HG03575 (cell line): ENCODE results near the gene TIAM2.
"Not testable (repeated sequence)": the region's sequence is repeated elsewhere in the genome, so short reads cannot be mapped to it uniquely, and the experiment has no call there.

Experiments used
- ATAC-seq: cut with Tn5 transposase; IDR thresholded peaks from one replicate; pipeline ENCODE4 v1.9.1; 2021; ENCODE audit not compliant: unreplicated experiment, insufficient number of reproducible peaks, low FRiP score; ENCODE audit errors: extremely low read depth

TIAM2 gene

DNA sequence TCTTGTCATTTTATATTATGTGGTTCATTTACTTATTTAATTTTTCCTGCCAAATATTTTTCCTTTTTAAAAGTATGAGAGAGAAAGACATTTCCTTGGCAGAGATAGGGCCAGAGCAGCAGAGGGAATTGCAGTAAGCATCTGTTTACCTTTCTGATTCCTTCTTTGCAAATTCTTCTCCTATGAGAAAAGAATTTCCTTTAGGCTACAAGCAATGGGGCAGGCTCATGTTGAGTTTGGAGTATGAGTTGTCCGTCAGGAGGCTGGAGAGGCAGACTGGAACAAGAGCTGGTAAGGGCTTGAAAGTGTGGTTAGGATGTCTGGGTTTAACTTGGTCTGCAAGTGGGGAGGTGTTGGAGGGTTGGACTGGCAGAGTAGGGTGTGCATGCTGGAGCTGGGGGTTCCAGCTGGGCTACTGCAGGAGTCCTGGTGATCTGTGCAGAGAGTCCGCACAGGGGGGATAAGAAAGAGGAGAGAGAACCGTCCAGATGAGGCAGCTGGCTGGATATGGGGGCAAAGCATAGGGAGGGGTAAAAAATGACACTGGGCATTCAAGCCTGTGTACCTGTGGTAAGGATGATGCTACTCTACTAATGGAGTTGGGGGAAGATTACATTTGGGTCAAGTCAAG is 19.7 kb downstream of the TIAM2 start:
- ATAC-seq, result no peak

DNA sequence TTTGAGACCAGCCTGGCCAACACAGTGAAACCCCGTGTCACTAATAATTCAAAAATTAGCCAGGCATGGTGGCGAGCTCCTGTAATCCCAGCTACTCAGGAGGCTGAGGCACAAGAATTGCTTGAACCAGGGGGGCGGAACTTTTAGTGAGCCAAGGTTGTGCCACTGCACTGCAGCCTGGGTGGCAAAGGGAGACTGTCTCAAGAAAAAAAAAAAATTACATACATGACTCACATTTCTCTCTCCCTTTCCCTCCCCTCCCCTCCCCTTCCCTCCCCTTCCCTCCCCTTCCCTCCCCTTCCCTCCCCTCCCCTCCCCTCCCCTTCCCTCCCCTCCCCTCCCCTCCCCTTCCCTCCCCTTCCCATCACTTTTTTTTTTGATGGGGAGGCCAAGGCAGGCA is 23.3 kb downstream of the TIAM2 start:
- ATAC-seq, result not testable (repeated sequence)

- no peak for ATAC-seq
Measured at GRCh38 chr6:155021680-155022079, 26.6 kb downstream of the TIAM2 start.

- no peak for ATAC-seq
Measured at GRCh38 chr6:155022721-155023120, 27.6 kb downstream of the TIAM2 start.

- ATAC-seq, result no peak
Measured at GRCh38 chr6:155023717-155024116, 28.6 kb downstream of the TIAM2 start.

- ATAC-seq, result no peak
Measured at GRCh38 chr6:155024391-155025027, 29.4 kb downstream of the TIAM2 start.

- ATAC-seq, result no peak
Measured at GRCh38 chr6:155026022-155026705, 31.0 kb downstream of the TIAM2 start.

DNA sequence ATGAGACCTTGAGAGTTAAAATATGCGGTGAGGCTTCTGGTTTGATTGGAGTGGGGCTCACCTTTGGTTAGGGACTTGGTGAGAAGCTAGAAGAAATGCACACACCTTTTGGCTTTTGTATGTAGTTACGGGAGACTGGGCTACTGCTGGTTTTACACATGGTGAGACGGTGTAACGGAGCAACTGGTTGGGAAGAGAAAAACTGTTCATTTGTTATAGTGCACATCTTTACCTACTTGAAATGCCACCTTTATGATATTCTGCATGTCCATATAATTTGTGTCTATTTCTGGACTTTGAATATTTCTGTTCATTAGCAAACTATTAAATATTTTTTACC is 31.6 kb downstream of the TIAM2 start:
- no peak for ATAC-seq

DNA sequence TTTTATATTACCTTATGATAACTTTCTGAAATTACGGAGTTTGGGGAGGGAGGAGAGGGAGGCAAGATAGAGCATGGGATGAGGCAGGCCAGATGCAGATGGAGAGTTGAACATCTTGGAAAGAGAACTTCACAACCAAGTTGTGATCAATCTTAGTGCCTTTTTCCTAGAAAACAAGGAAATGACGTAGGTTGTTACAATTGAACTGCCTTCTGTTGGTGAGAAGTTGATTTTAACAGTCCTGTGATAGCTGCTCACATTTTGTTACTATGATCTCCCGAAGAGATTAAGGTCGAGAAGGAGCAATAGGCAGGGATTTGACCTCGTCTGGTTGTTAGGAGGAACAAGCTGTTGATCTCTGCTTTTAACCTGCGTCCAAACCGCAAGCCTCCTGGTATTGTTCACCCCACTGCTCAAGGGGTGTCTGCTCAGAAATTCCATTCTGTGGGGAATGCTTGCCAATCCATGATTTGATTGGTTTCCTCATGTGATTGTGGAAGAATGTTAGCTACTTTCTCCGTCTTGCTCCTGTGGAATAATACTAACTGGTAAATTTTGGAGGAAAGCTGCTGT is 35.1 kb downstream of the TIAM2 start:
- ATAC-seq, result no peak

GRCh38 chr6:155031091-155031490 is 36.0 kb downstream of the TIAM2 start:
- ATAC-seq, result no peak

- no peak for ATAC-seq
Measured at GRCh38 chr6:155033021-155033791, 38.1 kb downstream of the TIAM2 start.

DNA sequence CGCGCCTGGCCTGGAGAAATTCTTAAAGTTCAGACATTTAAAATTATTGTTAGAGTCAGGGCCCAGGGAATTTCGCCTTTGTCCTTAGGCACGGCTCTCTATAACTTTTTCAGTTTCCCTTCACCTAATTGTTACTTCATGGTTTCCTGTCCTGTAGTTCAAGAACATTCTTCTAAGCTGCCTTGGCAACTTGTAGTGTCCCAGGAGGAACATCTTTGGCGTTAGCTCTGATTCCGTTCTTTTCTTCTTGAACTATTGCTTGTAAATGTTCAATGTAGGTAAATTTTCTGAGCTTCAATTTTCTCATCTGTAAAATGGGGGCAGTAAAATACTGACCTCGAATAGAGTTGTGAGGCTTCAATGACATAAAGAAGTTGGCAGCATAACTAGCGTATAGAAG is 41.8 kb downstream of the TIAM2 start:
- no peak for ATAC-seq

DNA sequence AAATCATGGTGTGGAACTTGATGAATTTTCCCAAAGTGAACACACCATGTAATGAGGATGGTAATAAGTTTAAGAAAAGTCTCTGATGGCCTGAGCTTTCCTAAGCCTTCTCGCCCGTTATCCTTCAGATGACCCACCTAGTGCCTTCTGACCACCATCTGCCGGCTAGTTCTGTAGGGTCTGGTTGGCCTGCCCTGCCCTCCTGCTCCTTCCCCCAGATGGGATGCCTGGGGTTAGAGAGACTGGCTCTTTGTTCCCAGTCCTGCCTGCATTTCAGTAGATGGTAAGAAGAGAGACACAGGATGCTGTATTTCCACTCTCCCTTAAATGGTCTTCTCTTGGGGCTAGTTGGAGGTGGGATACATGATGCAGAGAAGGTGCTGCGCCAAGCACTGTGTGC is 43.0 kb downstream of the TIAM2 start:
- ATAC-seq, result no peak

DNA sequence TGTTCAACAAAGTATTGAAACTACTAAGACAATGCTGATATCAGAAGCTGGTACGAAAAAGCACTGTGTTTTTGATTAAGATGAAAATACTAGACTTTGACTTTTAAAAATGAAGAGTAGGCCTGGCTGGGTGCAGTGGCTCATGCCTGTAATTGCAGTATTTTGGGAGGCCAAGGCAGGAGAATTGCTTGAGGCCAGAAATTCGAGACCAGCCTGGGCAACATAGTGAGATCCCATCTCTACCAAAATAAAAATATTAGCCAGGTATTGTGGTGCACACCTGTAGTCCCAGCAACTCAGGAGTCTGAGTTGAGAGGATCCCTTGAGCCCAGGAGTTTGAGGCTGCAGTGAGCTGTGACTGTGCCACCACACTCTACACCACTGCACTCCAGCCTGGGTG is 43.4 kb downstream of the TIAM2 start:
- ATAC-seq, result no peak

GRCh38 chr6:155039618-155040017 is 44.5 kb downstream of the TIAM2 start:
- no peak for ATAC-seq

GRCh38 chr6:155040154-155040553 is 45.0 kb downstream of the TIAM2 start:
- ATAC-seq, result no peak

- no peak for ATAC-seq
Measured at GRCh38 chr6:155040901-155041650, 46.0 kb downstream of the TIAM2 start.

GRCh38 chr6:155041741-155042279 is 46.7 kb downstream of the TIAM2 start:
- no peak for ATAC-seq

DNA sequence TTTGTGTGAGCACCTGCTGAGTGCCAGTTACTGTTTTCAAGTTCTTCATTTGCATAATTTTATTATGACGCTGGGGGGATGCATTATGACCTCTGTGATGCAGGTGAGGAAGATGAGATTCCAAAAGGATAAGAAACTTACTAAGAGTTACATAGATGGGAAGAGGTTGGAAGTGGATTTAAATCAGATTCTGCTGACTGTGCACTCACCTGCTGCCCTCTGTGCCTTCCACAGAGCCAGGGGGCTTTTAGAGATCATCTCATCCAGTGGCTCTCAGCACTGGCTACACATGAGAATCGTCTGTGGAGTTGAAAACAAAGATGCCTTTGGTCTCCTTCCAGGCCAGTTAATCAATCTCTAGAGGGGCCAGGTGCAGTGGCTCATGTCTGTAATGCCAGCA is 47.9 kb downstream of the TIAM2 start:
- no peak for ATAC-seq
